Measurements from ENCODE around the gene ASCC1.

The ASCC1 gene

GRCh38 chr10:72079356-72079755 lies 136.7 kb downstream of the ASCC1 start:
- Histone ChIP-seq H3K27me3 (ENCODE audit: control insufficient read depth, low read length) (no peaks in the 10 kb centered on the region; the same call in none of the 2 replicates), H3K4me1 (ENCODE audit: control insufficient read depth, low read length) (peaks cover 20% of the 10 kb centered on the region), H3K36me3 (ENCODE audit: control insufficient read depth, low read length) (no peaks in the 10 kb centered on the region), H3K79me2 (ENCODE audit: control insufficient read depth, low read length) (no peaks in the 10 kb centered on the region), H3K4me2 (ENCODE audit: low read length) (peak overlapping the region; percentile 30), H3K9me3 (ENCODE audit: control insufficient read depth, insufficient read depth, low read length) (no peaks in the 10 kb centered on the region), H3K4me3 (ENCODE audit: low read length) (no peak overlapping the region), H3K27ac (ENCODE audit: low read depth, low read length) (no peak overlapping the region), H3K9me2 (replicated peaks; ENCODE audit: control insufficient read depth, low read length) (no peaks in the 10 kb centered on the region), H3F3A (ENCODE audit: control insufficient read depth, insufficient read depth) (no peaks in the 10 kb centered on the region), H4K20me1 (ENCODE audit: control insufficient read depth, insufficient read depth, low read depth, low read length) (no peaks in the 10 kb centered on the region)
- no peak for TF ChIP-seq EZH2phosphoT487 (IDR thresholded peaks at IDR 0.05; ENCODE audit: borderline replicate concordance, low read length)
- TF ChIP-seq, protein P1, sequence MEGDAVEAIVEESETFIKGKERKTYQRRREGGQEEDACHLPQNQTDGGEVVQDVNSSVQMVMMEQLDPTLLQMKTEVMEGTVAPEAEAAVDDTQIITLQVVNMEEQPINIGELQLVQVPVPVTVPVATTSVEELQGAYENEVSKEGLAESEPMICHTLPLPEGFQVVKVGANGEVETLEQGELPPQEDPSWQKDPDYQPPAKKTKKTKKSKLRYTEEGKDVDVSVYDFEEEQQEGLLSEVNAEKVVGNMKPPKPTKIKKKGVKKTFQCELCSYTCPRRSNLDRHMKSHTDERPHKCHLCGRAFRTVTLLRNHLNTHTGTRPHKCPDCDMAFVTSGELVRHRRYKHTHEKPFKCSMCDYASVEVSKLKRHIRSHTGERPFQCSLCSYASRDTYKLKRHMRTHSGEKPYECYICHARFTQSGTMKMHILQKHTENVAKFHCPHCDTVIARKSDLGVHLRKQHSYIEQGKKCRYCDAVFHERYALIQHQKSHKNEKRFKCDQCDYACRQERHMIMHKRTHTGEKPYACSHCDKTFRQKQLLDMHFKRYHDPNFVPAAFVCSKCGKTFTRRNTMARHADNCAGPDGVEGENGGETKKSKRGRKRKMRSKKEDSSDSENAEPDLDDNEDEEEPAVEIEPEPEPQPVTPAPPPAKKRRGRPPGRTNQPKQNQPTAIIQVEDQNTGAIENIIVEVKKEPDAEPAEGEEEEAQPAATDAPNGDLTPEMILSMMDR (IDR thresholded peaks at IDR 0.05; ENCODE audit: low read depth, low read length, poor library complexity, severe bottlenecking) = no peak

GRCh38 chr10:72077275-72077990 lies 138.6 kb downstream of the ASCC1 start:
- Histone ChIP-seq H3F3A (ENCODE audit: control insufficient read depth, insufficient read depth) (no peaks in the 10 kb centered on the region), H3K27ac (ENCODE audit: low read depth, low read length) (no peak overlapping the region), H4K20me1 (ENCODE audit: control insufficient read depth, insufficient read depth, low read depth, low read length) (no peaks in the 10 kb centered on the region), H3K9me3 (ENCODE audit: control insufficient read depth, insufficient read depth, low read length) (no peaks in the 10 kb centered on the region), H3K4me1 (ENCODE audit: control insufficient read depth, low read length) (peaks cover 20% of the 10 kb centered on the region), H3K4me2 (ENCODE audit: low read length) (no peak overlapping the region), H3K36me3 (ENCODE audit: control insufficient read depth, low read length) (no peaks in the 10 kb centered on the region), H3K4me3 (ENCODE audit: low read length) (no peak overlapping the region), H3K79me2 (ENCODE audit: control insufficient read depth, low read length) (no peaks in the 10 kb centered on the region), H3K27me3 (ENCODE audit: control insufficient read depth, low read length) (no peaks in the 10 kb centered on the region; the same call in none of the 2 replicates), H3K9me2 (replicated peaks; ENCODE audit: control insufficient read depth, low read length) (no peaks in the 10 kb centered on the region)
- TF ChIP-seq, protein P1 (IDR thresholded peaks at IDR 0.05; ENCODE audit: low read depth, low read length, poor library complexity, severe bottlenecking) = no peak
- no peak for TF ChIP-seq EZH2phosphoT487 (IDR thresholded peaks at IDR 0.05; ENCODE audit: borderline replicate concordance, low read length)

DNA sequence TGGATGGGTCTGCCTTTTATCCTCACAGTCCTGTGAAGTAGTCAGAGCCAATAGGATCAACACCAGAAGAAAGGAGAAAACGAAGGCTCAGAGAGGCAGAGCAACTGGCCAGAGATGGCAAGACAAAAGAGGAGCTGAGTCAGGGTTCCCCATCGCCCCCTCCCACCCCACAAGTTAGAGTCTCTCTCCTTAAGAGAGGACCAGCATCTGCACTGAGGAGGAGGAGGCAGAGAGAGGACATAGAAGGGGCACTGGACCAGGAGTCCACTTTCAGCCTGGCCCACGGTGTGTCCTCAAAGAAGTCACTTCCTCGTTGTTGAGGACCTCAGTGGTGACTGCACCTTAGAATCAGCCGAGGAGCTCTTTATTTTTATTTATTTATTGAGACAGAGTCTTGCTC lies 139.3 kb downstream of the ASCC1 start:
- Histone ChIP-seq H3K9me2 (replicated peaks; ENCODE audit: control insufficient read depth, low read length) (no peaks in the 10 kb centered on the region), H3K4me1 (ENCODE audit: control insufficient read depth, low read length) (peaks cover 20% of the 10 kb centered on the region), H3K36me3 (ENCODE audit: control insufficient read depth, low read length) (no peaks in the 10 kb centered on the region), H3K27ac (ENCODE audit: low read depth, low read length) (no peak overlapping the region), H3K4me2 (ENCODE audit: low read length) (no peak overlapping the region), H3F3A (ENCODE audit: control insufficient read depth, insufficient read depth) (no peaks in the 10 kb centered on the region), H3K9me3 (ENCODE audit: control insufficient read depth, insufficient read depth, low read length) (no peaks in the 10 kb centered on the region), H4K20me1 (ENCODE audit: control insufficient read depth, insufficient read depth, low read depth, low read length) (no peaks in the 10 kb centered on the region), H3K79me2 (ENCODE audit: control insufficient read depth, low read length) (no peaks in the 10 kb centered on the region), H3K27me3 (ENCODE audit: control insufficient read depth, low read length) (no peaks in the 10 kb centered on the region; the same call in none of the 2 replicates), H3K4me3 (ENCODE audit: low read length) (no peak overlapping the region)
- no peak for TF ChIP-seq EZH2phosphoT487 (IDR thresholded peaks at IDR 0.05; ENCODE audit: borderline replicate concordance, low read length)
- TF ChIP-seq, protein P1 (IDR thresholded peaks at IDR 0.05; ENCODE audit: low read depth, low read length, poor library complexity, severe bottlenecking) = no peak
